HG02840 (cell line): Measurements from ENCODE around the gene CNTRL.
A peak's percentile ranks its signal among the peaks of the same experiment; 100 is the strongest.
"Not testable (repeated sequence)": the region's sequence is repeated elsewhere in the genome, so short reads cannot be mapped to it uniquely, and the experiment has no call there.

Source experiments
- ATAC-seq: cut with Tn5 transposase; IDR thresholded peaks from one replicate; pipeline ENCODE4 v1.9.1; 2021; ENCODE audit warnings: mild to moderate bottlenecking, moderate library complexity, moderate number of reproducible peaks; ENCODE audit not compliant: unreplicated experiment, low FRiP score

CNTRL gene

GRCh38 chr9:121071370-121071755 is 3.4 kb upstream of the CNTRL start:
- ATAC-seq = no peak

GRCh38 chr9:121071756-121072421 is 2.9 kb upstream of the CNTRL start:
- peak; percentile 38 for ATAC-seq

GRCh38 chr9:121073038-121073437 is 1.7 kb upstream of the CNTRL start:
- no peak for ATAC-seq

- no peak for ATAC-seq
Observed at GRCh38 chr9:121075251-121076036, 689 bp downstream of the CNTRL start.

GRCh38 chr9:121082075-121082474 is 7.3 kb downstream of the CNTRL start:
- no peak for ATAC-seq

GRCh38 chr9:121085661-121086060 is 10.9 kb downstream of the CNTRL start:
- ATAC-seq = no peak

GRCh38 chr9:121088576-121088975 is 13.8 kb downstream of the CNTRL start:
- no peak for ATAC-seq

- not testable (repeated sequence) for ATAC-seq
Observed at GRCh38 chr9:121090743-121091142, 16.0 kb downstream of the CNTRL start.

- ATAC-seq = no peak
Observed at GRCh38 chr9:121095057-121095456, 20.3 kb downstream of the CNTRL start.

- no peak for ATAC-seq
Observed at GRCh38 chr9:121098567-121099198, 23.9 kb downstream of the CNTRL start.

- ATAC-seq = not testable (repeated sequence)
Observed at GRCh38 chr9:121104054-121104453, 29.3 kb downstream of the CNTRL start.

- ATAC-seq = no peak
Observed at GRCh38 chr9:121105531-121105930, 30.8 kb downstream of the CNTRL start.

GRCh38 chr9:121107029-121107428 is 32.3 kb downstream of the CNTRL start:
- ATAC-seq = no peak

- ATAC-seq = no peak
Observed at GRCh38 chr9:121107881-121108280, 33.1 kb downstream of the CNTRL start.

GRCh38 chr9:121115466-121115865 is 40.7 kb downstream of the CNTRL start:
- ATAC-seq = no peak

GRCh38 chr9:121118266-121118665 is 43.5 kb downstream of the CNTRL start:
- no peak for ATAC-seq

GRCh38 chr9:121120386-121120785 is 45.6 kb downstream of the CNTRL start:
- no peak for ATAC-seq

GRCh38 chr9:121121582-121122087 is 46.9 kb downstream of the CNTRL start:
- ATAC-seq = peak; percentile 96

- no peak for ATAC-seq
Observed at GRCh38 chr9:121122246-121123032, 47.7 kb downstream of the CNTRL start.

- ATAC-seq = no peak
Observed at GRCh38 chr9:121123816-121124535, 49.2 kb downstream of the CNTRL start.
